Left cardiac atrium (tissue), 4 donors: ENCODE measurements around the gene NMRK2. TPM values are rescaled to one million over a fixed set of nuclear protein-coding genes. Genes with fewer than 3 reads are reported as not detected.
"Not testable (repeated sequence)": the region's sequence is repeated elsewhere in the genome, so short reads cannot be mapped to it uniquely, and the experiment has no call there.

Source experiments
- ATAC-seq, 2 donors: fragments of 200-7000 bp; cut with Tn5 transposase; one replicate each; pipeline ENCODE4 v1.9.1; 2020; ENCODE audit warnings: mild to moderate bottlenecking in 2 of 2, moderate library complexity in 2 of 2
- DNase-seq: peaks from one replicate; pipeline ENCODE4 v3.0.0-alpha.2; 2020
- intact Hi-C, 2 donors: fragments of 100-400 bp; cut with DNase I; formaldehyde crosslinking; loops; one replicate each; pipeline versions ENCODE4 v1.14.1 to v1.15.1; 2022 to 2023
- total RNA-seq, 2 donors: library from RNA; stranded (reverse); fragmentation: NEBNext Ultra II Directional; extraction: Animal tissue kit (Norgen Biotek cat#: 25700); gene quantifications; one replicate each; pipeline ENCODE4 v1.2.1, GENCODE V29; 2021
- donor health status: DM: no; HTN: yes; CAD: no.
- donor health status: DM: no; HTN: yes; CAD: no; lungs with severe emphysema.
- donor health status: DM: yes; HTN: yes; CAD: no.
- donor health status: Dilated cardiomyopathy.

Gene NMRK2
- total RNA-seq, 2 donors from 2014 or later: 1,098 to 1,409 TPM

DNA sequence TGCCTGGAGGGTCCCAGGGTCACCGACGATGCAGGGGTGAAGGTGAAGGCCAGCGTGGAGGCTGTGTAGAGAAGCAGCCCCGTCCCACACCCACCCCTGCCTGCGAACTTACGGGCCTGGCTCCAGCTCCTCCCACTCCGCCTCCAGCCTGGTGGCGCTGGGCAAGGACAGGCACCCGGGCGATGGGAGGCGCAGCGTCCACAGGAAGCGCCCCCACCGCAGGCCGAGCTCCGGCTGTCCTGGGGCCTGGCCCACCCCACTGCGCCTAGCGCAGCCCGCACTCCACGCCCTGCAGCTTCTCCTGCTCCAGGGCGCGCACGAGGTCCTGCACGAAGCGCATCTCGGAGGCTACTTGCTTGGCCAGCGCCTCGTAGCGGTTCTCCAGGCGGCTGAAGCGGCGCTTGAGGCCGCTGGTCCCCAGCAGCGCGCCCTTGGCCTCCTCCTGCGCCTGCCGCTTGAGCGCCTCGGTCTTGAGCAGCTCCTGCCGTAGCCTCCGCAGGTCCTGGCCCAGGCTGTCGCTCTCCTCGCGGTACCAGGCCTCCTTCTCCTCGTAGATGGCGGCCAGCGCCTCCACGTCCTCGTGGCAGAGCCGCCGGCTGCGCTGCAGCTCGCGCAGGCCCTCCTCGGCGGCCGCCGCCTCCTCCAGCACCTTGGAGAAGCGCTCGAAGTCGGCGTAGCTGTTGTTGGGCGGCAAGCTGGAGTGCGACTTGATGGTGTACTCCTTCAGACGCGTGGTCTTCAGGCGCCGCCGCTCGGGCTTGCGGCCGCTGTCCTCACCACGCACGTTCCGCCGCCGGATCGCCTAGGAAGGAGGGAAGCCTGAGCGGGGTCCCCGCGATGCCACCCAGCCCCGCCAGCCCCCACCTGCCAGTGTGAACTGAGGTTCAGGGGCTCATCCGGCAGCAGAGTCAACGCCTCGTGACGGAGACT, 26.2 kb downstream of the NMRK2 start:
- ATAC-seq (no peak), DNase-seq (no peak)
- intact Hi-C loops: no loop called here

DNA sequence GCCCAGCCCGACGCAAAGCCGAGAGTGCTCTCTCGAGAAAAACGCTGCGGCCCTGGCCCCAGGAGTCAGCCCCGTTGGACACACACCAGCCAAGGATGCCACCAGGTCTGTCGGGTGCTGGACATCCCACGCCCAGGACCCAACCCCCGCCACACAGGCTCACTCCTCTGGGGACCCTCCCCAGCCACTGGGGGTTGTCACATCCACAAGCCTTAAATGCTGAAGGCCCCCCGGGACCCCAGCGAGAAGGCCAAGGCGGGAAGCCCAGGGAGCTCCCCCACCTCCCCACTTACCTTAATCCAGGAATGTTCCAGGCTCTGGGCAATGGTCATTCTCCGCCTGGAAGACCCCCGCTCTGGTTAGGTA, 26.9 kb downstream of the NMRK2 start:
- DNase-seq (no peak), ATAC-seq (no peak)
- intact Hi-C loops: loop anchor here in 1 of 2 donors (10.0 kb wide), 1 partner anchor 195 kb away; the partner anchor contains the start of genes APBA3 and MRPL54

GRCh38 chr19:3961007-3961406, 28.1 kb downstream of the NMRK2 start:
- intact Hi-C loops: loop anchor here in 1 of 2 donors (10.0 kb wide), 1 partner anchor 196 kb away; the partner anchor contains the start of genes APBA3 and MRPL54
- ATAC-seq (no peak), DNase-seq (no peak)

GRCh38 chr19:3963458-3964255, 30.8 kb downstream of the NMRK2 start:
- DNase-seq (no peak), ATAC-seq (no peak)
- intact Hi-C loops: loop anchor here in 1 of 2 donors (10.0 kb wide), 1 partner anchor 199 kb away; the partner anchor contains the start of genes APBA3 and MRPL54

- peak; percentile 2 to 4 for ATAC-seq
- intact Hi-C loops: loop anchor here in 1 of 2 donors (10.0 kb wide), 1 partner anchor 200 kb away; the partner anchor contains the start of genes APBA3 and MRPL54
- DNase-seq: no peak
Measured at GRCh38 chr19:3964256-3965194, 31.7 kb downstream of the NMRK2 start.

- intact Hi-C loops: loop anchor here in 1 of 2 donors (10.0 kb wide), 1 partner anchor 202 kb away; the partner anchor contains the start of genes APBA3 and MRPL54
- DNase-seq (no peak), ATAC-seq (no peak)
Measured at GRCh38 chr19:3966051-3967017, 33.5 kb downstream of the NMRK2 start.

DNA sequence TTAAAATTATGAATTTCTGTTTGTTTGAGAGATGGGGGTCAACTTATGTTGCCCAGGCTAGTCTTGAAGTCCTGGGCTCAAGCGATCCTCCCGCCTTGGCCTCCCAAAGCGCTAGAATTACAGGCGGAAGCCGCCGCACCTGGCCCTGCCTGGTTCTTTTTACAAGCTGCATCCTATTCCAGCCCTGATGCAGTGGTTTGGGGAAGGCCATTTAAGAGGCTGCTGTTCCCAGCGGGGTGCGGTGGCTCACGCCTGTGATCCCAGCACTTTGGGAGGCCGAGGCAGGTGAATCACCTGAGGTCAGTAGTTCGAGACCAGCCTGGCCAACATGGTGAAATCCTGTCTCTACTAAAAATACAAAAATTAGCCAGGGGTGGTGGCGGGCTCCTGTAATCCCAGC, 35.1 kb downstream of the NMRK2 start:
- DNase-seq, ATAC-seq: not testable (repeated sequence)
- intact Hi-C loops: loop anchor here in 1 of 2 donors (10.0 kb wide), 1 partner anchor 203 kb away; the partner anchor contains the start of genes APBA3 and MRPL54

- ATAC-seq: peak; percentile 77 to 81
- DNase-seq: peak; percentile 92
- intact Hi-C loops: loop anchor here in 1 of 2 donors (10.0 kb wide), 1 partner anchor 204 kb away; the partner anchor contains the start of genes APBA3 and MRPL54
Measured at GRCh38 chr19:3968556-3969434, 35.9 kb downstream of the NMRK2 start.

DNA sequence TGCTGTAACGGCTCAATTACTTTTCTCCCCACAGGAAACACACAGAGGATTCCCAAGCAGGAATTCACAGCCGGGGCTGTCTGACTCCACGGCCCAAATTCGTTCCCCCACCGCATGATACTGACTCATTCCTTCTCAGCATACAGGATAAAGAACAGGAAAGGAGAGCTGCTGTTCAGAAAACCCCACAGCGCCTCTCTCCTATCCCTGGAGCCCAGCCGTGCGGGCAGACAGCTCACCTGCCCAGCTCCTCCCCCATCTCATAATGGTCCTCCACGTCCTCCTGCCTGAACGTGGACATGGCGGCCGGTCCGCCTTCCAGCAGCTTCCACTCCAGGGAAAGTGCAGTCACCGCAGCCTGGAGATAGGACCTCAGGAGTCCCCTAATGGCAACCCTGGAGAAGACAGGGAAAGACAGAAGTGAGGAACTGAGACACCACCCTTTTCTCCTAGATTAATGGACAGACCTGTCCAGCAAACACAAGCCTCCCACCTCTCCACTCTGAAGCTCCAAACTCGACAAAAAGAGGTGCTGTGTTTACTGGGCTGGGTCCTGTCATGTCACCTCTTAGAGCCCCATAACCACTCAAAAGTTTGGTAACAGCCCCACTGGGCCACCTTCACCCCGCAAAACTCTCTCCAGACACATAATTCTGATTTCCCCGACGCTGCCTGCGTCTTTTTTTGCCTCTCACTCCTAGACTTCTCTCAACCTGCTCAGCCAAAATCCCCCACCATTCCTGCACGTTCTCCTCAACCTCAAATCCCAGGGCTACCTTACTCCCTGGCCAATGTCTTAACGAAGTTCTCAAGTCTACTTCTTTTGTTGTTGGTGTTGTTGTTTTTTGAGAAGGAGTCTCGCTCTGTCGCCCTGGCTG, 36.8 kb downstream of the NMRK2 start:
- intact Hi-C loops: loop anchor here in 1 of 2 donors (2.0 to 10.0 kb wide), 2 partner anchors 15 to 205 kb away; partner anchors contain the start of genes APBA3, EEF2 and MRPL54
- peak in 1 of 2 donors; percentile 22 for ATAC-seq

GRCh38 chr19:3970313-3970807, 37.5 kb downstream of the NMRK2 start:
- intact Hi-C loops: loop anchor here in 1 of 2 donors (2.0 kb wide), 1 partner anchor 14 kb away; the partner anchor contains the start of gene EEF2
- ATAC-seq (peak in 1 of 2 donors; percentile 0), DNase-seq (no peak)

More for the DNA sequence above, 36.8 kb downstream of the NMRK2 start:
- DNase-seq: no peak

DNA sequence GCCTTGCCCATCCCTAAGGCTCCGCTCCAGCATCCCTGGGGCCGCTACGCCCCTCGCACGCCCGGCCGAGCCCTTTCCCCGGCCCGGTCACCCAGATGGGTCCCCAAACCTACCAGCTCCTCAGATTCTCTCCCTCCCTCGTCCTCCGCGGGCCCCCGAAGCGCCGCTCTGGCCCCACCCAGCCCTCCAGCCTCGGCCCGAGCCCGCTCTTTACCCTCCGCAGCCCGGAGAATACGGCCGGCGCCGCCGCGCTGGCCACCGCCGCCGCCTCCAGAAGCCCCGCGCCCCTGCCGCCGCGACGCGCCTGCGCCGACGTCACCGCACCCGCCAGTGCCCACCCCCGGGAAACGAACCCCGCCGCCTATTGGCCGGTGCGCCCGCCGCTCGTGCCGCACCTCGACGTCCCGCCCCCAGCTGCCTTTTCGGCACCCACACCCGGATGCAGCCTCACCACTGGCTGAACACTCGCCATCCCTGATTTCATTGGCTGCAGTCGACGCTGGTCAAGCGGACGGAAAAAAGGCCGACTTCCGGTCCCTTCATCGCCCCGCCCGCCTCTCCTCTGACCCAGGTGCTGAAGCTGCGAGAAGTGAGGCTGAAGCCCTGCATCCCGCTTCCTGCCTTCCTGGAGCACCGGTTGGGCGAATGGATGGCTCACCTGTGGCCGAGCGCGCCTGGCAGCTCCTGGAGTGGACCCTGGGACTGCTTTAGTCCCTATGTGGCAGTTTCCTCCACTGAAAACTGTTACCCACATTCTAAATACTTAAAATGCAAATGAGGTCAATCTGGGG, 38.1 kb downstream of the NMRK2 start, which contains the start of gene DAPK3:
Gene DAPK3, minus strand, starts transcription at position 292 of the 791 bp plus-strand sequence. CDS start 1,364 bp downstream, outside the sequence.
- DNase-seq: peak; percentile 97
- peak; percentile 86 to 90 for ATAC-seq
- intact Hi-C loops: loop anchor here in 1 of 2 donors (2.0 kb wide), 1 partner anchor 14 kb away; the partner anchor contains the start of gene EEF2

- DNase-seq: no peak
- no peak for ATAC-seq
- intact Hi-C loops: no loop called here
Measured at GRCh38 chr19:3975144-3975543, 42.3 kb downstream of the NMRK2 start.

- DNase-seq: no peak
- no peak for ATAC-seq
- intact Hi-C loops: no loop called here
Measured at GRCh38 chr19:3975637-3976087, 42.8 kb downstream of the NMRK2 start.
